ENCODE data around the gene RAB5B.

DNA sequence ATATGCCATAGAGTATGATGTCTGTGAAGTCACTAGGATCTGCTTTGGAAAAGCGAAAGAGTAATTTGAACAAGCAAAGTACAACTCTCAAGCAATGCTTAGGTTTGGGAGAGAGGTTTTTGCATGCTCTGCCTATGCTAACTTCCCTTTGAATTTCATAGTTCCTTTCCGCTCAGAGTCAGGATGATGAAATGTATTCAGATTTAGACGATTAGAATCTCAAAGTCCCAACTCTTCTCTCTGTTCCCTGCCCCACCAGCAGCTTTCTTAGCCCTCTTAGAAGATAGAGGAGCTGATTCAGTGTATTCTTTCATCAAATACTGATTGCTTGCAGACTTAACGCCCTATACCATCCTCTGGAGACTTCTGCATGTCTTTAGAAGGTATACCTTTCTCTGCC is 11.5 kb downstream of the RAB5B start:
- TF ChIP-seq POLR2A (IDR thresholded peaks at IDR 0.05; ENCODE audit: low read depth, low read length) (no peak), MXI1 (IDR thresholded peaks at IDR 0.05; ENCODE audit: low read depth, low read length) (no peak), RBBP5 (conservative IDR thresholded peaks at IDR 0.05) (no peak), SP1 (IDR thresholded peaks at IDR 0.05; ENCODE audit: low read depth, low read length) (no peak), NR2C2 (IDR thresholded peaks at IDR 0.05; ENCODE audit: borderline replicate concordance, control insufficient read depth, insufficient read length, low read depth) (no peak), STAT1 (conservative IDR thresholded peaks at IDR 0.05) (no peak), MTA3 (IDR thresholded peaks at IDR 0.05; ENCODE audit: borderline replicate concordance, low read length) (no peak), EP300 (IDR thresholded peaks at IDR 0.05; ENCODE audit: borderline replicate concordance in 1 of 2, control insufficient read depth in 1 of 2, low read depth in 2 of 2, low read length in 2 of 2) (no peak), USF1 (IDR thresholded peaks at IDR 0.05; ENCODE audit: borderline replicate concordance, extremely low read length, insufficient read depth, low read depth, low read length) (no peak)
- TF ChIP-seq, protein P1, sequence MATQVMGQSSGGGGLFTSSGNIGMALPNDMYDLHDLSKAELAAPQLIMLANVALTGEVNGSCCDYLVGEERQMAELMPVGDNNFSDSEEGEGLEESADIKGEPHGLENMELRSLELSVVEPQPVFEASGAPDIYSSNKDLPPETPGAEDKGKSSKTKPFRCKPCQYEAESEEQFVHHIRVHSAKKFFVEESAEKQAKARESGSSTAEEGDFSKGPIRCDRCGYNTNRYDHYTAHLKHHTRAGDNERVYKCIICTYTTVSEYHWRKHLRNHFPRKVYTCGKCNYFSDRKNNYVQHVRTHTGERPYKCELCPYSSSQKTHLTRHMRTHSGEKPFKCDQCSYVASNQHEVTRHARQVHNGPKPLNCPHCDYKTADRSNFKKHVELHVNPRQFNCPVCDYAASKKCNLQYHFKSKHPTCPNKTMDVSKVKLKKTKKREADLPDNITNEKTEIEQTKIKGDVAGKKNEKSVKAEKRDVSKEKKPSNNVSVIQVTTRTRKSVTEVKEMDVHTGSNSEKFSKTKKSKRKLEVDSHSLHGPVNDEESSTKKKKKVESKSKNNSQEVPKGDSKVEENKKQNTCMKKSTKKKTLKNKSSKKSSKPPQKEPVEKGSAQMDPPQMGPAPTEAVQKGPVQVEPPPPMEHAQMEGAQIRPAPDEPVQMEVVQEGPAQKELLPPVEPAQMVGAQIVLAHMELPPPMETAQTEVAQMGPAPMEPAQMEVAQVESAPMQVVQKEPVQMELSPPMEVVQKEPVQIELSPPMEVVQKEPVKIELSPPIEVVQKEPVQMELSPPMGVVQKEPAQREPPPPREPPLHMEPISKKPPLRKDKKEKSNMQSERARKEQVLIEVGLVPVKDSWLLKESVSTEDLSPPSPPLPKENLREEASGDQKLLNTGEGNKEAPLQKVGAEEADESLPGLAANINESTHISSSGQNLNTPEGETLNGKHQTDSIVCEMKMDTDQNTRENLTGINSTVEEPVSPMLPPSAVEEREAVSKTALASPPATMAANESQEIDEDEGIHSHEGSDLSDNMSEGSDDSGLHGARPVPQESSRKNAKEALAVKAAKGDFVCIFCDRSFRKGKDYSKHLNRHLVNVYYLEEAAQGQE (IDR thresholded peaks at IDR 0.05; ENCODE audit: low read depth, low read length): no peak
- TF ChIP-seq, protein P2, sequence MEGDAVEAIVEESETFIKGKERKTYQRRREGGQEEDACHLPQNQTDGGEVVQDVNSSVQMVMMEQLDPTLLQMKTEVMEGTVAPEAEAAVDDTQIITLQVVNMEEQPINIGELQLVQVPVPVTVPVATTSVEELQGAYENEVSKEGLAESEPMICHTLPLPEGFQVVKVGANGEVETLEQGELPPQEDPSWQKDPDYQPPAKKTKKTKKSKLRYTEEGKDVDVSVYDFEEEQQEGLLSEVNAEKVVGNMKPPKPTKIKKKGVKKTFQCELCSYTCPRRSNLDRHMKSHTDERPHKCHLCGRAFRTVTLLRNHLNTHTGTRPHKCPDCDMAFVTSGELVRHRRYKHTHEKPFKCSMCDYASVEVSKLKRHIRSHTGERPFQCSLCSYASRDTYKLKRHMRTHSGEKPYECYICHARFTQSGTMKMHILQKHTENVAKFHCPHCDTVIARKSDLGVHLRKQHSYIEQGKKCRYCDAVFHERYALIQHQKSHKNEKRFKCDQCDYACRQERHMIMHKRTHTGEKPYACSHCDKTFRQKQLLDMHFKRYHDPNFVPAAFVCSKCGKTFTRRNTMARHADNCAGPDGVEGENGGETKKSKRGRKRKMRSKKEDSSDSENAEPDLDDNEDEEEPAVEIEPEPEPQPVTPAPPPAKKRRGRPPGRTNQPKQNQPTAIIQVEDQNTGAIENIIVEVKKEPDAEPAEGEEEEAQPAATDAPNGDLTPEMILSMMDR (IDR thresholded peaks at IDR 0.05 in 2 of 3, conservative IDR thresholded peaks at IDR 0.05 in 1 of 3; ENCODE audit: control insufficient read depth in 2 of 3, extremely low read depth in 1 of 3, insufficient read depth in 1 of 3, low read depth in 3 of 3, low read length in 3 of 3): no peak
